Astrocyte of the spinal cord (primary cell): Measurements from ENCODE around the gene OSGIN1.

Experiments used
- DNase-seq: peaks from one replicate; pipeline ENCODE4 v3.0.0; 2011; ENCODE audit warnings: low read depth, low spot score
- H3K4me3 ChIP-seq: 2 replicates; pipeline ENCODE4 v1.5.1; 2011; ENCODE audit warnings: low read depth, mild to moderate bottlenecking, low read length, moderate library complexity
- in situ Hi-C: cut with HindIII; loops from 2 replicates; pipeline ENCODE4 v1.10.0; 2017; ENCODE audit warnings: low sequenced_read_pairs
- TF ChIP-seq, protein P1 (sequence below): IDR thresholded peaks from 2 replicates; pipeline ENCODE4 v1.5.1; 2012; ENCODE audit warnings: low read depth, mild to moderate bottlenecking, low read length, inconsistent platforms

Gene OSGIN1, protein sequence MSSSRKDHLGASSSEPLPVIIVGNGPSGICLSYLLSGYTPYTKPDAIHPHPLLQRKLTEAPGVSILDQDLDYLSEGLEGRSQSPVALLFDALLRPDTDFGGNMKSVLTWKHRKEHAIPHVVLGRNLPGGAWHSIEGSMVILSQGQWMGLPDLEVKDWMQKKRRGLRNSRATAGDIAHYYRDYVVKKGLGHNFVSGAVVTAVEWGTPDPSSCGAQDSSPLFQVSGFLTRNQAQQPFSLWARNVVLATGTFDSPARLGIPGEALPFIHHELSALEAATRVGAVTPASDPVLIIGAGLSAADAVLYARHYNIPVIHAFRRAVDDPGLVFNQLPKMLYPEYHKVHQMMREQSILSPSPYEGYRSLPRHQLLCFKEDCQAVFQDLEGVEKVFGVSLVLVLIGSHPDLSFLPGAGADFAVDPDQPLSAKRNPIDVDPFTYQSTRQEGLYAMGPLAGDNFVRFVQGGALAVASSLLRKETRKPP

GRCh38 chr16:83952940-83953795 is at the start of gene OSGIN1:
OSGIN1 (plus strand) TSS chr16:83953240; CDS start chr16:83957672, 4,432 bp downstream.
- TF ChIP-seq, protein P1, sequence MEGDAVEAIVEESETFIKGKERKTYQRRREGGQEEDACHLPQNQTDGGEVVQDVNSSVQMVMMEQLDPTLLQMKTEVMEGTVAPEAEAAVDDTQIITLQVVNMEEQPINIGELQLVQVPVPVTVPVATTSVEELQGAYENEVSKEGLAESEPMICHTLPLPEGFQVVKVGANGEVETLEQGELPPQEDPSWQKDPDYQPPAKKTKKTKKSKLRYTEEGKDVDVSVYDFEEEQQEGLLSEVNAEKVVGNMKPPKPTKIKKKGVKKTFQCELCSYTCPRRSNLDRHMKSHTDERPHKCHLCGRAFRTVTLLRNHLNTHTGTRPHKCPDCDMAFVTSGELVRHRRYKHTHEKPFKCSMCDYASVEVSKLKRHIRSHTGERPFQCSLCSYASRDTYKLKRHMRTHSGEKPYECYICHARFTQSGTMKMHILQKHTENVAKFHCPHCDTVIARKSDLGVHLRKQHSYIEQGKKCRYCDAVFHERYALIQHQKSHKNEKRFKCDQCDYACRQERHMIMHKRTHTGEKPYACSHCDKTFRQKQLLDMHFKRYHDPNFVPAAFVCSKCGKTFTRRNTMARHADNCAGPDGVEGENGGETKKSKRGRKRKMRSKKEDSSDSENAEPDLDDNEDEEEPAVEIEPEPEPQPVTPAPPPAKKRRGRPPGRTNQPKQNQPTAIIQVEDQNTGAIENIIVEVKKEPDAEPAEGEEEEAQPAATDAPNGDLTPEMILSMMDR: no peak
- peak within 1 kb of the TSS; percentile 50 for H3K4me3 ChIP-seq
- in situ Hi-C loops: no loop called here

GRCh38 chr16:83903751-83904150 is 49.3 kb upstream of the OSGIN1 start:
- in situ Hi-C loops: no loop called here
- H3K4me3 ChIP-seq: no peak overlapping the region
- TF ChIP-seq, protein P1: no peak
- DNase-seq: peak; percentile 51

More at GRCh38 chr16:83952940-83953795, at the start of gene OSGIN1:
- peak; percentile 91 for DNase-seq

- no peak for DNase-seq
- TF ChIP-seq, protein P1: no peak
- in situ Hi-C loops: no loop called here
- no peak overlapping the region for H3K4me3 ChIP-seq
Observed at GRCh38 chr16:83906683-83907082, 46.4 kb upstream of the OSGIN1 start.

DNA sequence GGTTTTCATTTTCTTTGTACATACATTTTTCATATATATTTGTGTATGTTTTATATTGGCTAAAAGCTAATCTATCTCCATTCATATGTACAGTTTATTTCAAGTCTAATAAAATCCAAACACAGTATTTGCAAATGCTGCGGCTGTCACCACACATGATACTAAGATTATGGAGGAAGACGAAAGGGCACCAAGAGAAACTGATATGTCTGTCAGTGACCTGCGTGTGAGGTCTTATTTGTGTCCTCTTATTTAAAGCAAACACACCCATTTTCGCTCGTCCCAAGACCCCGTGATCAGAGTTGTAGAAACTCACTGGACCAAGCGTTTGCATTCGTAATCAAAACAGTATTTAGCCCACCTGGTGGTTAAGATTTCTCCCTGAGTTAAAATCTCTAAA is 45.9 kb upstream of the OSGIN1 start:
- DNase-seq: no peak
- in situ Hi-C loops: no loop called here
- no peak overlapping the region for H3K4me3 ChIP-seq
- TF ChIP-seq, protein P1: no peak

- TF ChIP-seq, protein P1: no peak
- in situ Hi-C loops: no loop called here
- no peak for DNase-seq
- H3K4me3 ChIP-seq: no peak overlapping the region
Observed at GRCh38 chr16:83907631-83908250, 45.3 kb upstream of the OSGIN1 start.

DNA sequence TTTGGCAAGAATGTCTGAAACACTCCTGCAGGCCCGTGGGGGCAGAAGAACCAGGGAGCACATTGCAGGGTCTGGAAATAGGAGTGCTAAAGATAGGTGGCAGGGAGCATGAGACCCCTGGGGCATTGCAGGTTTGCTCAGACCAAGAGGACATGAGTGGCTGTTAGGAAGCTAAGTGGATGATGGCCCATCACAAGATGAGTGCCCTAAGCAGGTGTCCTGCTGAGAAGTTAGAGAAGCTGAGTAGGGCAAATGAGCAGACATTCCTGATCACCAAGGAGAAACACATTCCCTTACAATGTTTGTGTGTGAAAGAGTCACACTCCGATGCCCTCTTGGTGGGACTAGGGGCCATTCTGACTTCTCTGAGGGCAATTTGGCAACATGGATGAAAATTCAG is 44.2 kb upstream of the OSGIN1 start:
- no peak overlapping the region for H3K4me3 ChIP-seq
- DNase-seq: no peak
- in situ Hi-C loops: no loop called here
- TF ChIP-seq, protein P1: no peak
